ENCODE data around the gene INPP5D.

GRCh38 chr2:233201258-233202013, 141.3 kb downstream of the INPP5D start:
- TF ChIP-seq CTCF (IDR thresholded peaks at IDR 0.05) (no peak), POLR2A (IDR thresholded peaks at IDR 0.05) (no peak)

All from testis (tissue), 2 donors.